ENCODE measurements around the gene GDF15.

The GDF15 gene

DNA sequence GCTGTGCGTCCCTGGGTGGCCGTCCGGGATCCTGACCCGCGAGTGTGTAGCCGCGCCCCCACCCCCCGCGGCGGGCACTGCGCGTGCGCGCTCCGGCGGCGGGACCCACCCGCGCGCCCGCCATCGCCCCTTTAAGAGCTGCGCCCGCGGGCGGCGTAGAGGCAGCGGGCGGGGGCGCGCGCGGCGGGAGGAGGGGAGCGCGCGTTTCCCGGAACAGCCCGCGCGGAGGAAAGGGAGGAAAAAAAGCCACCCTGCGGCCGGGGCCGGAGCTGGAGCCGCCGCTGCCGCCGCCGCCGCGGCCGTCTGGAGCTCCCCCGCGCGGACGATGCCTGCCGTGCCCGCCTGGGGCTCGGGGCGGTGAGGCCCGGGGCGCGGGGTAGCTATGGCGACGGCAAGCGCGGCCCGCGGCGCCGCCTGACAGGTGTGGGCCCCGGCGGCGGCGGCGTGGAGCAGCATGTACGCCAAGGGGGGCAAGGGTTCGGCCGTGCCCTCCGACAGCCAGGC, 33.3 kb downstream of the GDF15 start, which contains the start of gene SSBP4:
SSBP4 (plus strand) TSS at position 204 of the 504 bp plus-strand sequence; CDS start at position 455, 251 bp downstream.
- H3K4me3 ChIP-seq (ENCODE audit: control insufficient read depth, low read depth, low read length) = peak within 1 kb of the TSS; percentile 76
- no peak for DNase-seq (ENCODE audit: low read depth)
- TF ChIP-seq, protein P1, sequence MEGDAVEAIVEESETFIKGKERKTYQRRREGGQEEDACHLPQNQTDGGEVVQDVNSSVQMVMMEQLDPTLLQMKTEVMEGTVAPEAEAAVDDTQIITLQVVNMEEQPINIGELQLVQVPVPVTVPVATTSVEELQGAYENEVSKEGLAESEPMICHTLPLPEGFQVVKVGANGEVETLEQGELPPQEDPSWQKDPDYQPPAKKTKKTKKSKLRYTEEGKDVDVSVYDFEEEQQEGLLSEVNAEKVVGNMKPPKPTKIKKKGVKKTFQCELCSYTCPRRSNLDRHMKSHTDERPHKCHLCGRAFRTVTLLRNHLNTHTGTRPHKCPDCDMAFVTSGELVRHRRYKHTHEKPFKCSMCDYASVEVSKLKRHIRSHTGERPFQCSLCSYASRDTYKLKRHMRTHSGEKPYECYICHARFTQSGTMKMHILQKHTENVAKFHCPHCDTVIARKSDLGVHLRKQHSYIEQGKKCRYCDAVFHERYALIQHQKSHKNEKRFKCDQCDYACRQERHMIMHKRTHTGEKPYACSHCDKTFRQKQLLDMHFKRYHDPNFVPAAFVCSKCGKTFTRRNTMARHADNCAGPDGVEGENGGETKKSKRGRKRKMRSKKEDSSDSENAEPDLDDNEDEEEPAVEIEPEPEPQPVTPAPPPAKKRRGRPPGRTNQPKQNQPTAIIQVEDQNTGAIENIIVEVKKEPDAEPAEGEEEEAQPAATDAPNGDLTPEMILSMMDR (IDR thresholded peaks at IDR 0.05; ENCODE audit: control insufficient read depth, insufficient read depth, low read depth, low read length, missing control alignments) = peak; percentile 2

DNA sequence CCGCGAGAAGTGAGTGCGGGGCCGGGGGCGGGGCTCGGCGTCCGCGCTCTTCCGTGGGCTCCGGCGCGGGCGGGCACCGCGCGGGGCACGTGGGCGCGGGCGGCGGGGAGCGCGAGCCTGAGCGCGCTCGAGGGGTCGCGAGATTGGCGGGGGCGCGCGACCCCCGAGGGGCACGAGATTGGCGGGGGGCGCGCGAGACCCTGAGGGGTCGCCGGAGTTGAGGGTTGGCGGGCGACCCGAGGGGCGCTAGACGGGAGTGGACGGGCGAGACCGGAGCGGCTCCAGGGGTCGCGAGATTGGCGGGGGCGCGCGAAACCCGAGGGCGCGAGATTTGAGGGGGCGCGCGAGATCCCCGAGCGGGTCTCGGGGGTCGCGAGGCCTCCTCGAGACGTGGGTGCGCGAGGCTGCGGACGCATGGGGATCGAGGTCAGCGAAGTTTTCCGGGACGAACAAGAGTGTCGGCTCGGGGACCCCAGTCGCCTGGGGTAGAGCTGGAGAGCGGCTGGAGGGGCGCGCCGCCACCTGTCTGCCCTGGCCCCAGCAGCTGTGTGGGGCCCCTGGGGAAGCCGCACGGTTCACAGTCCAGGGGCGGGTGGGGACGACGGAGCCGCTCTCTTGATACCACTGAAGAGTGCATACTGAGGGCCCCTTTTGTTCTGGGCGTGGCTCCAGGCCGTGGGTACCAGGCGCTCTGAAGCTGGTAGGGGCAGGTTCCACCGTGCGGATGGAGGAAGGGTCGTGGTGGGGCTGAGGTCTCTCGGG, 33.9 kb downstream of the GDF15 start:
- peak overlapping the region; percentile 76 for H3K4me3 ChIP-seq (ENCODE audit: control insufficient read depth, low read depth, low read length)
- TF ChIP-seq, protein P1 (IDR thresholded peaks at IDR 0.05; ENCODE audit: control insufficient read depth, insufficient read depth, low read depth, low read length, missing control alignments) = no peak
- DNase-seq (ENCODE audit: low read depth) = no peak

DNA sequence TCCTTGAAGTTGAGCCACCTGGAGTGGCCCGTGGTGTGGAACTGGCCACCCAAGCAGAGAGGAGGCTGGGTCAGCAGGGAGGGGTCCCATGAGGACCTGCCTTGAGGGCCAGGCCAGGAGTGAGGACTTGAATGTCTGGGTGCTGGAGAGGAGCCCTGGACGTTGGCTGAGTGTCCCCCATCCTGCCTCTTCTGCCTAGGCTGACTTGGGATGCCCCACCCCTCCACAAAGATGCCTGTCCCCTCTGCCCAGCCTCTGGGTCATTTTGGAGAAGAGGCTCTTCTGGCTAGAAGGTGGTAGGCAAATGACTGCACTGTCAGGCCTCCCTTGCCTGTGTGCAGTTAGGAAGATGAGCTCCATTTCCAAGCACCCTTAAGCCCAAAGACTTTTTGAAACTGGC, 35.0 kb downstream of the GDF15 start:
- H3K4me3 ChIP-seq (ENCODE audit: control insufficient read depth, low read depth, low read length) = peak overlapping the region; percentile 76
- no peak for DNase-seq (ENCODE audit: low read depth)
- TF ChIP-seq, protein P1 (IDR thresholded peaks at IDR 0.05; ENCODE audit: control insufficient read depth, insufficient read depth, low read depth, low read length, missing control alignments) = no peak

DNA sequence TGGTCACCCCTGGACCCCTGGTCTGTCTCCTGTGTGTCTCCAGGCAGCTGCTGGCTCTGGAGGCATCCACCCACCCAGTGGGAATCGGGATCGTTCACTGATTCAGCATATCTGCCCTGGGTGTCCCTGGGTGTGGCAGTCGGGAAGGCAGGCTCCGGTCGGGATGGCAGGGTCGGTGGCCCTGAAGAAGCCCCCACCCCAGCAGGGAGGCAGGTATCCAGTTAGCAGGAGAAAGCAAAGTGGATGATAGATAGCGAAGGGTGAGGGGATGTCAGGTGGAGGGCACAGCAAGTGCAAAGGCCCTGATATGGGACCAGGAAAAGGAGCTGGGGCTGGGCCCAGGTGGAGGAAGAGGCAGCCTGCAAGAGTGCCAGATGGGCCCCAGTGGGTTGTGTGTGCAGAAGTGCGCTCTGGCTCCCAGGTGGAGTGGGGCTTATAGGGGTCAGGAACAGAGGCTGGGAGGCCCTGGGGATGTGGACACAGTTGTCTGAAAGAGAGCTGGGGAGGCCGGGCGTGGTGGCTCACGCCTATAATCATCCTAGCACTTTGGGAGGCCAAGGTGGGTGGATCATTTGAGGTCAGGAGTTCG, 35.5 kb downstream of the GDF15 start:
- TF ChIP-seq, protein P1 (IDR thresholded peaks at IDR 0.05; ENCODE audit: control insufficient read depth, insufficient read depth, low read depth, low read length, missing control alignments) = no peak
- no peak overlapping the region for H3K4me3 ChIP-seq (ENCODE audit: control insufficient read depth, low read depth, low read length)
- no peak for DNase-seq (ENCODE audit: low read depth)

DNA sequence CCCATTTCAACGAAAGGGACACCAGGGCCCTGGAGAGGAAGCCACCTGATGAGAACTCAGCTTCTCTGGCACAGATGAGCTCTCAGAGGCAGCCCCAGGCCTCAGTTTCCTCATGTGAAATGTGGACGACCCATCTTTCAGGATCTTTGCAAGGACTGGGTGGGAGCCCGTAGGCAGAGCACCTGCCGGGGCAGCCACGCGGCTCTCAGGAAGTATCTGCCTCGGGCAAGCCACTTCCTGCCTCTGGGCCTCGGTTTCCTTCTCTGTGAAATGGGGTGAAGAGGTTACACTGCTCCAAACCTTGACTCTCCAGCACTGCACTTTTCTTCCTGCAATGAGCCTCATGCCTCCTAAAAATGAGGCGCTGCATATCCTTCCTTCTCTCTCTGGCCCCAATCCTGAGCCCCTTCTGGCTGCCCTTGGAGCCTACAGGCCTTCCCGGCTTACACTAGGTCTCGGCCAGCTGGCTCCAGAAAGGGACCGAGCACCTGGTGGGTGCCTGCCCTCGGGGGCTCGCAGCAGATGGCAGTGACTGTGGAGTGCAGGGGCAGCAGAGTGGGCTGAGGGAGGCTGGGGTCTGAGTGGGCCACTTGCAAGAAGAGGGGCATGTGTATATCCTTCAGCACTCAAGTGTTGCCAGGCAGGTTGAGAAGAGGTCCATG, 36.7 kb downstream of the GDF15 start:
- TF ChIP-seq, protein P1 (IDR thresholded peaks at IDR 0.05; ENCODE audit: control insufficient read depth, insufficient read depth, low read depth, low read length, missing control alignments) = no peak
- no peak overlapping the region for H3K4me3 ChIP-seq (ENCODE audit: control insufficient read depth, low read depth, low read length)
- DNase-seq (ENCODE audit: low read depth) = no peak

DNA sequence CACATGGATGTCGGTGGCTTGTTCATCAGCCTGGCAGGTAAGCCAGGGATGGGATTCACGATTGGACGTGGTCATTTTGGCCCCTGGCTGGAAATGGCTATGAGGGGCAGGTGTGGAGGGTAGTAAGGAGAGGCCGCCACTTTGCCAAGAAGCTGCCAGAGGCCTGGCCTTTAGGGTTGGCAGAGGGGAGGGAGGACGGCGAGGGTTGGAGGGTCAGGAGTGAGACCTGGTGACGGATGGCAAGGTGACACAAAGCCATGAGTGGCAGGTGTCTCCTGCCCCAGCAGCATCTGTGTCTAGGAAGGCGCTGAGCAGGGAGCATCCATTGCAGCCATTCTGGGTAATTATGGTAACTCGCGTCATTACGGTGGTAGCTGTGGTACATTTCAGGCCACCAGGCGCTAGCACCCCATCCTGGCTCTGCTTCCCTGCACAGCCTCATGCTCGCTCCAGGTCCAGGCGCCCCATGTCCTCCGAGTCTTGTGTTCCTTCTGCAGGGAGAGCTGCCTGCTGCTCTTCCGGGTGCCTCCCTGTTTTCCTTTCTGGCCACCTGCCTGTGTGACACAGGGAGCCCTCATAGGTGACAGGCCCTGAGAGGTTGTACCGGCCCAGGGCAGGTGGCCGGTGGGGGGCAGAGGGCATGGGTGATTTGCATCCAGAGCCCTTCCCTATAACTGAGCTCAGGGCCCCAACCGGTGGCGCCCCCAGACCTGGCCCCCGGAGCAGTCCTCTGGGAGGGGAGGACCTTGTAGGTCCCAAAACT, 37.5 kb downstream of the GDF15 start:
- H3K4me3 ChIP-seq (ENCODE audit: control insufficient read depth, low read depth, low read length) = no peak overlapping the region
- TF ChIP-seq, protein P1 (IDR thresholded peaks at IDR 0.05; ENCODE audit: control insufficient read depth, insufficient read depth, low read depth, low read length, missing control alignments) = no peak
- DNase-seq (ENCODE audit: low read depth) = no peak

All from AG09309 (cell line).